K562 (cell line): Measurements from ENCODE around the gene TANGO6. TPM values are rescaled to one million over a fixed set of nuclear protein-coding genes. Genes with fewer than 3 reads are reported as not detected.

Experiments used
- ATAC-seq: fragments of 200-7000 bp; cut with Tn5 transposase; 3 replicates; pipeline ENCODE4 v1.9.1; 2020; ENCODE audit warnings: moderate library complexity
- BruUV-seq: library from RNA; stranded (reverse); fragments of 400-500 nt; replicated peaks from 2 replicates; lab custom pipeline; 2021; lab: Mats Ljungman, UMichigan
- CTCF ChIA-PET: fragments of 300-600 bp; formaldehyde crosslinking; extraction: SDS; loops from one replicate; lab custom pipeline; 2021; ENCODE audit warnings: low intra/inter-chr PET ratio; lab: Yijun Ruan, JAX
- POLR2A ChIA-PET: fragments of 300-600, 350-650 bp; sonication (Branson Sonifier 250); formaldehyde crosslinking; extraction: SDS; loops from one replicate; lab custom pipeline; 2021; ENCODE audit warnings: antibody characterized with exemption, inconsistent platforms; lab: Yijun Ruan, JAX
- DNase-seq, 4 experiments: peaks; one replicate each; pipeline versions ENCODE4 v3.0.0 to v3.0.0-alpha.2; 2011 to 2018; ENCODE audit warnings: low spot score in 3 of 4, mixed read lengths in 3 of 4; ENCODE audit errors: extremely low read depth in 1 of 4
- FAIRE-seq: peaks from 2 replicates; lab custom pipeline; 2011; peaks lifted over from hg19 to GRCh38; lab: Jason Lieb, UNC
- H2AFZ ChIP-seq: 2 replicates; pipeline ENCODE4 v1.6.0; 2011; ENCODE audit warnings: low read depth, low read length, control low read depth, inconsistent platforms
- H3K27ac ChIP-seq: fragments of 200-600 bp; 3 replicates; pipeline ENCODE4 v1.8.0; 2011; ENCODE audit warnings: low read depth, mild to moderate bottlenecking, control low read depth, inconsistent platforms, low read length, moderate library complexity, mixed read lengths; ENCODE audit errors: extremely low read depth
- H3K27me3 ChIP-seq, 2 experiments: fragments of 300-600 bp in 1 of 2; 2 replicates in 1 of 2; 3 replicates in 1 of 2; pipeline versions ENCODE4 v1.6.0 to v1.8.0; 2011; ENCODE audit warnings: inconsistent platforms in 2 of 2, low read length in 2 of 2, mild to moderate bottlenecking in 1 of 2, mixed read lengths in 1 of 2, moderate library complexity in 1 of 2; ENCODE audit not compliant: control insufficient read depth in 2 of 2, insufficient read depth in 2 of 2
- H3K36me3 ChIP-seq: fragments of 300-600 bp; 3 replicates; pipeline ENCODE4 v1.8.0; 2011; ENCODE audit warnings: mild to moderate bottlenecking, low read length, inconsistent platforms; ENCODE audit not compliant: control insufficient read depth, insufficient read depth
- H3K4me1 ChIP-seq, 2 experiments: fragments of 200-600 bp in 1 of 2; replicated peaks in 1 of 2; 2 replicates in 1 of 2; 3 replicates in 1 of 2; pipeline versions ENCODE4 v1.5.1 to v1.8.0; 2011; ENCODE audit warnings: inconsistent platforms in 2 of 2, low read length in 2 of 2, mild to moderate bottlenecking in 1 of 2, mixed read lengths in 1 of 2, moderate library complexity in 1 of 2; ENCODE audit not compliant: control insufficient read depth in 2 of 2, insufficient read depth in 2 of 2
- H3K4me2 ChIP-seq: 2 replicates; pipeline ENCODE4 v1.6.1; 2011; ENCODE audit warnings: low read length, control low read depth, inconsistent platforms, mixed read lengths; ENCODE audit not compliant: insufficient read depth
- H3K4me3 ChIP-seq: fragments of 200-600 bp; sonication (generic), shearing (Covaris generic); 2 replicates; pipeline ENCODE4 v1.5.1; 2016; ENCODE audit warnings: control low read depth, inconsistent platforms
- H3K79me2 ChIP-seq: fragments of 200-600 bp; 3 replicates; pipeline ENCODE4 v1.8.0; 2011; ENCODE audit warnings: low read length, inconsistent platforms; ENCODE audit not compliant: control insufficient read depth, insufficient read depth
- H3K9ac ChIP-seq, 2 experiments: 2 replicates each; pipeline versions ENCODE4 v1.6.0 to v1.6.1; 2011; ENCODE audit warnings: low read depth in 2 of 2, low read length in 2 of 2, control low read depth in 1 of 2, inconsistent platforms in 1 of 2, mild to moderate bottlenecking in 1 of 2, mixed read lengths in 1 of 2; ENCODE audit not compliant: insufficient read depth in 1 of 2
- H3K9me1 ChIP-seq: one replicate; pipeline ENCODE4 v1.6.0; 2011; ENCODE audit warnings: inconsistent platforms, mild to moderate bottlenecking, low read length, moderate library complexity; ENCODE audit not compliant: control insufficient read depth, insufficient read depth
- H3K9me3 ChIP-seq: replicated peaks from 2 replicates; pipeline ENCODE4 v1.5.1; 2011; ENCODE audit warnings: low read depth, low read length, inconsistent platforms; ENCODE audit not compliant: control insufficient read depth, insufficient read depth
- H4K20me1 ChIP-seq: replicated peaks from 2 replicates; pipeline ENCODE4 v1.6.1; 2011; ENCODE audit warnings: low read length, inconsistent platforms, mixed read lengths; ENCODE audit not compliant: control insufficient read depth, insufficient read depth
- ATF1 ChIP-seq, 2 experiments: fragments of 450-650 bp in 1 of 2; IDR thresholded peaks; 2 replicates each; pipeline ENCODE4 v1.6.1; 2016; ENCODE audit warnings: missing compliant biosample characterization in 1 of 2, missing genetic modification characterization in 1 of 2
- DNMT1 ChIP-seq: fragments of 450-650 bp; IDR thresholded peaks from 2 replicates; pipeline ENCODE4 v1.6.1; 2016; ENCODE audit warnings: antibody characterized with exemption, mild to moderate bottlenecking
- FOXK2 ChIP-seq, 2 experiments: fragments of 450-650 bp; IDR thresholded peaks in 1 of 2; conservative IDR thresholded peaks in 1 of 2; 2 replicates each; pipeline ENCODE4 v1.6.1; 2016; ENCODE audit warnings: low read depth in 2 of 2, mild to moderate bottlenecking in 1 of 2
- MBD2 ChIP-seq: sonication (generic); IDR thresholded peaks from 2 replicates; pipeline ENCODE4 v1.6.1; 2016; ENCODE audit warnings: low read depth, borderline replicate concordance
- NR4A1 ChIP-seq, 2 experiments: fragments of 250-450 bp in 1 of 2; fragments of 450-650 bp in 1 of 2; sonication (Bioruptor Pico) in 1 of 2; IDR thresholded peaks; 2 replicates each; pipeline versions ENCODE4 v1.4.0 to v1.6.1; 2016 to 2020; ENCODE audit warnings: mild to moderate bottlenecking in 2 of 2, missing compliant biosample characterization in 1 of 2, missing genetic modification characterization in 1 of 2, moderate library complexity in 1 of 2
- POLR2AphosphoS5 ChIP-seq: IDR thresholded peaks from 2 replicates; pipeline ENCODE4 v1.6.1; 2011; ENCODE audit warnings: mild to moderate bottlenecking, low read depth, low read length, moderate library complexity; ENCODE audit not compliant: control insufficient read depth, insufficient read depth
- SAFB ChIP-seq: fragments of 200-400 bp; formaldehyde crosslinking; IDR thresholded peaks from 2 replicates; pipeline ENCODE4 v1.6.1; 2017; ENCODE audit warnings: low read depth, low read length, borderline replicate concordance
- STAG1 ChIP-seq: sonication (generic); formaldehyde crosslinking; IDR thresholded peaks from 2 replicates; pipeline ENCODE4 v1.5.0; 2020; ENCODE audit warnings: missing genetic modification reagents, borderline replicate concordance
- STAT6 ChIP-seq: sonication (generic); formaldehyde crosslinking; IDR thresholded peaks from 2 replicates; pipeline ENCODE4 v1.8.1; 2023; ENCODE audit warnings: mild to moderate bottlenecking, missing genetic modification reagents
- XRCC4 ChIP-seq: IDR thresholded peaks from one replicate; pipeline ENCODE4 v1.6.1; 2011; ENCODE audit not compliant: insufficient read depth, insufficient read length; ENCODE audit errors: extremely low read depth
- ZFP1 ChIP-seq: fragments of 450-650 bp; formaldehyde crosslinking; IDR thresholded peaks from 2 replicates; pipeline ENCODE4 v1.4.0; 2020; ENCODE audit warnings: mild to moderate bottlenecking, mixed read lengths
- ZNF561 ChIP-seq: fragments of 450-650 bp; formaldehyde crosslinking; conservative IDR thresholded peaks from 2 replicates; pipeline ENCODE4 v1.4.0; 2020; ENCODE audit warnings: mild to moderate bottlenecking, moderate library complexity
- ZNF584 ChIP-seq: fragments of 200-800 bp; sonication (Bioruptor generic); IDR thresholded peaks from 2 replicates; pipeline ENCODE4 v1.6.1; 2016; ENCODE audit warnings: low read depth, mild to moderate bottlenecking, missing genetic modification characterization, missing compliant biosample characterization
- ZNF780A ChIP-seq: fragments of 250-450 bp; sonication (Bioruptor Pico); IDR thresholded peaks from 2 replicates; pipeline ENCODE4 v1.5.0; 2021; ENCODE audit warnings: mild to moderate bottlenecking
- ZZZ3 ChIP-seq: fragments of 450-650 bp; IDR thresholded peaks from 2 replicates; pipeline ENCODE4 v1.6.1; 2016; ENCODE audit warnings: antibody characterized with exemption, mild to moderate bottlenecking, moderate library complexity
- WGBS: fragments of 100-300 bp; shearing (Covaris generic); methylation state at CpG from one replicate; pipeline ENCODE4 v1.1.6; 2016; ENCODE audit warnings: low coverage, mixed read lengths; ENCODE audit not compliant: insufficient coverage; ENCODE audit errors: missing lambda C conversion rate; 5-methylcytosine and 5-hydroxymethylcytosine counted together
- in situ Hi-C: fragments of 300-500 bp; cut with MboI; formaldehyde crosslinking; loops from 4 replicates; pipeline ENCODE4 v1.15.0; 2018; ENCODE audit warnings: inconsistent platforms, mixed read lengths
- intact Hi-C: fragments of 100-400 bp; cut with micrococcal nuclease; formaldehyde crosslinking; loops from 2 replicates; pipeline ENCODE4 v1.14.2; 2022
- polyA plus RNA-seq, 8 experiments: library from polyadenylated mRNA; depleted of rRNA in 4 of 8; stranded (reverse) in 5 of 8; unstranded in 3 of 8; fragments of >200 nt; fragmentation: Nextera tagmentation in 2 of 8; fragmentation: Illumina TruSeq in 1 of 8; extraction: Ambion mirVana in 2 of 8; extraction: Trizol in 1 of 8; gene quantifications; 2 replicates each; pipeline versions ENCODE4 v1.2.1 to v1.2.3, GENCODE V29; 2011 to 2014; ENCODE audit warnings: inconsistent platforms in 1 of 8, missing spikeins in 1 of 8
- total RNA-seq, 7 experiments: library from RNA; depleted of rRNA in 6 of 7; stranded (reverse); fragments of >200 nt in 6 of 7; fragmentation: Illumina TruSeq in 2 of 7; extraction: Trizol in 2 of 7; gene quantifications; 2 replicates each; pipeline versions ENCODE4 v1.2.1 to v1.2.3, GENCODE V29; 2011 to 2021; ENCODE audit warnings: low replicate concordance in 1 of 7
- TF ChIP-seq, protein P1 (sequence below): fragments of 250-450 bp; sonication (Bioruptor Pico); IDR thresholded peaks from 2 replicates; pipeline ENCODE4 v1.8.0; 2022; ENCODE audit warnings: inconsistent platforms, mild to moderate bottlenecking, moderate library complexity, borderline replicate concordance

The TANGO6 gene
- total and polyA plus RNA-seq, 9 of the 15 experiments (the other 6 are each of a cell fraction or from before 2014, with no cell fraction given), result 1.6 to 15.2 (median 9.6) TPM

GRCh38 chr16:69105501-69106361, 262.4 kb downstream of the TANGO6 start, which contains the start of gene HAS3:
HAS3 (plus strand) TSS chr16:69105653; CDS start chr16:69109396, 3,743 bp downstream.
- Histone ChIP-seq H2AFZ (peak within 1 kb of the TSS; percentile 92), H3K9ac (peak within 1 kb of the TSS; percentile 44 to 92; a peak in 3 of 4 replicates), H4K20me1 (no peaks in the 10 kb centered on the region), H3K9me1 (no peaks in the 10 kb centered on the region), H3K27me3 (peaks cover 2 to 8% of the 10 kb centered on the region in 2 experiments; a peak in 1 of 5 replicates), H3K9me3 (no peaks in the 10 kb centered on the region), H3K27ac (no peak within 1 kb of the TSS; the same call in 2 of the 3 replicates), H3K79me2 (no peaks in the 10 kb centered on the region), H3K4me3 (peak within 1 kb of the TSS; percentile 65), H3K4me1 (peaks cover 0 to 25% of the 10 kb centered on the region in 2 experiments; a peak in 3 of 5 replicates), H3K36me3 (peaks cover 3% of the 10 kb centered on the region; the same call in 2 of the 3 replicates), H3K4me2 (peak within 1 kb of the TSS; percentile 81)
- intact Hi-C loops (loop anchor here (1.0 to 5.0 kb wide), 3 partner anchors 118 to 258 kb away; no protein-coding TSS in a partner anchor), in situ Hi-C loops (no loop called here)
- DNase-seq (peak; percentile 61 to 85 (median 79)), ATAC-seq (peak; percentile 87), FAIRE-seq (peak; percentile 93)
- ChIA-PET POLR2A (interaction anchor here (0.6 to 0.8 kb wide), 5 partner anchors 34 to 371 kb away, joined by 3 read pairs; no protein-coding TSS in a partner anchor), CTCF (interaction anchor here (0.9 to 2.9 kb wide), 5 partner anchors 133 to 402 kb away, joined by 3 to 20 read pairs (median 4); no protein-coding TSS in a partner anchor)
- WGBS, result under 1% methylated on average over 61 of the region's 80 CpGs
- no TSS peak for BruUV-seq
- TF ChIP-seq STAT6 (CRISPR knock-in tag) (no peak), ZZZ3 (no peak), DNMT1 (no peak), ZNF780A (CRISPR knock-in tag) (no peak), STAG1 (CRISPR knock-in tag) (0 out of 2 replicates have a peak, but pooled peaks have one; percentile 25), ZNF561 (CRISPR knock-in tag) (no peak), ZFP1 (CRISPR knock-in tag) (no peak), MBD2 (no peak), XRCC4 (no peak), ZNF584 (CRISPR knock-in tag) (no peak), NR4A1 (CRISPR knock-in tag; IDR thresholded peaks at IDR 0.05) (no peak), NR4A1 (tag; IDR thresholded peaks at IDR 0.05) (no peak), FOXK2 (conservative IDR thresholded peaks at IDR 0.05 in 1 of 2, IDR thresholded peaks at IDR 0.05 in 1 of 2; ENCODE audit: low read depth in 2 of 2) (no peak), ATF1 (CRISPR knock-in tag; IDR thresholded peaks at IDR 0.05) (no peak), ATF1 (tag; IDR thresholded peaks at IDR 0.05) (peak; percentile 34; the same call in 1 of the 2 replicates), SAFB (peak; percentile 61), POLR2AphosphoS5 (no peak)
- TF ChIP-seq, protein P1, sequence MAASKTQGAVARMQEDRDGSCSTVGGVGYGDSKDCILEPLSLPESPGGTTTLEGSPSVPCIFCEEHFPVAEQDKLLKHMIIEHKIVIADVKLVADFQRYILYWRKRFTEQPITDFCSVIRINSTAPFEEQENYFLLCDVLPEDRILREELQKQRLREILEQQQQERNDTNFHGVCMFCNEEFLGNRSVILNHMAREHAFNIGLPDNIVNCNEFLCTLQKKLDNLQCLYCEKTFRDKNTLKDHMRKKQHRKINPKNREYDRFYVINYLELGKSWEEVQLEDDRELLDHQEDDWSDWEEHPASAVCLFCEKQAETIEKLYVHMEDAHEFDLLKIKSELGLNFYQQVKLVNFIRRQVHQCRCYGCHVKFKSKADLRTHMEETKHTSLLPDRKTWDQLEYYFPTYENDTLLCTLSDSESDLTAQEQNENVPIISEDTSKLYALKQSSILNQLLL, result no peak
